Measurements from ENCODE around the gene DSCAM.

The DSCAM gene

GRCh38 chr21:40016234-40016633 is 830.7 kb downstream of the DSCAM start:
- Histone ChIP-seq H3K27ac (replicated peaks) (no peak overlapping the region), H3K4me3 (replicated peaks; ENCODE audit: insufficient read depth, low read length) (no peak overlapping the region), H3K27me3 (ENCODE audit: insufficient read depth, poor library complexity, severe bottlenecking) (no peaks in the 10 kb centered on the region)
- no peak for DNase-seq (ENCODE audit: low read depth in 1 of 2, low spot score in 1 of 2)
- no peak for TF ChIP-seq REST (IDR thresholded peaks at IDR 0.05; ENCODE audit: insufficient replicate concordance, low read depth)
- no peak for TF ChIP-seq SPI1 (IDR thresholded peaks at IDR 0.05; ENCODE audit: borderline replicate concordance, low read depth)
- no peak for TF ChIP-seq GABPA (IDR thresholded peaks at IDR 0.05; ENCODE audit: low read depth)
- TF ChIP-seq, protein P1, sequence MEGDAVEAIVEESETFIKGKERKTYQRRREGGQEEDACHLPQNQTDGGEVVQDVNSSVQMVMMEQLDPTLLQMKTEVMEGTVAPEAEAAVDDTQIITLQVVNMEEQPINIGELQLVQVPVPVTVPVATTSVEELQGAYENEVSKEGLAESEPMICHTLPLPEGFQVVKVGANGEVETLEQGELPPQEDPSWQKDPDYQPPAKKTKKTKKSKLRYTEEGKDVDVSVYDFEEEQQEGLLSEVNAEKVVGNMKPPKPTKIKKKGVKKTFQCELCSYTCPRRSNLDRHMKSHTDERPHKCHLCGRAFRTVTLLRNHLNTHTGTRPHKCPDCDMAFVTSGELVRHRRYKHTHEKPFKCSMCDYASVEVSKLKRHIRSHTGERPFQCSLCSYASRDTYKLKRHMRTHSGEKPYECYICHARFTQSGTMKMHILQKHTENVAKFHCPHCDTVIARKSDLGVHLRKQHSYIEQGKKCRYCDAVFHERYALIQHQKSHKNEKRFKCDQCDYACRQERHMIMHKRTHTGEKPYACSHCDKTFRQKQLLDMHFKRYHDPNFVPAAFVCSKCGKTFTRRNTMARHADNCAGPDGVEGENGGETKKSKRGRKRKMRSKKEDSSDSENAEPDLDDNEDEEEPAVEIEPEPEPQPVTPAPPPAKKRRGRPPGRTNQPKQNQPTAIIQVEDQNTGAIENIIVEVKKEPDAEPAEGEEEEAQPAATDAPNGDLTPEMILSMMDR (IDR thresholded peaks at IDR 0.05; ENCODE audit: insufficient read depth, low read length): no peak
- TF ChIP-seq POLR2AphosphoS5 (IDR thresholded peaks at IDR 0.05; ENCODE audit: low read depth): no peak

- Histone ChIP-seq H3K4me3 (replicated peaks; ENCODE audit: insufficient read depth, low read length) (no peak overlapping the region), H3K27me3 (ENCODE audit: insufficient read depth, poor library complexity, severe bottlenecking) (no peaks in the 10 kb centered on the region), H3K27ac (replicated peaks) (no peak overlapping the region)
- TF ChIP-seq POLR2AphosphoS5 (IDR thresholded peaks at IDR 0.05; ENCODE audit: low read depth) (no peak), SPI1 (IDR thresholded peaks at IDR 0.05; ENCODE audit: borderline replicate concordance, low read depth) (no peak), GABPA (IDR thresholded peaks at IDR 0.05; ENCODE audit: low read depth) (no peak), REST (IDR thresholded peaks at IDR 0.05; ENCODE audit: insufficient replicate concordance, low read depth) (no peak)
- TF ChIP-seq, protein P1 (IDR thresholded peaks at IDR 0.05; ENCODE audit: insufficient read depth, low read length): no peak
- DNase-seq (ENCODE audit: low read depth in 1 of 2, low spot score in 1 of 2): no peak
Measured at GRCh38 chr21:40015818-40016217, 831.1 kb downstream of the DSCAM start.

GRCh38 chr21:40014394-40014793 is 832.6 kb downstream of the DSCAM start:
- H3K27me3 ChIP-seq (ENCODE audit: insufficient read depth, poor library complexity, severe bottlenecking): no peaks in the 10 kb centered on the region
- H3K27ac ChIP-seq (replicated peaks): no peak overlapping the region
- no peak for TF ChIP-seq POLR2AphosphoS5 (IDR thresholded peaks at IDR 0.05; ENCODE audit: low read depth)
- TF ChIP-seq, protein P1 (IDR thresholded peaks at IDR 0.05; ENCODE audit: insufficient read depth, low read length): no peak
- TF ChIP-seq REST (IDR thresholded peaks at IDR 0.05; ENCODE audit: insufficient replicate concordance, low read depth): no peak
- TF ChIP-seq GABPA (IDR thresholded peaks at IDR 0.05; ENCODE audit: low read depth): no peak
- no peak for TF ChIP-seq SPI1 (IDR thresholded peaks at IDR 0.05; ENCODE audit: borderline replicate concordance, low read depth)
- H3K4me3 ChIP-seq (replicated peaks; ENCODE audit: insufficient read depth, low read length): no peak overlapping the region
- no peak for DNase-seq (ENCODE audit: low read depth in 1 of 2, low spot score in 1 of 2)
